ENCODE results near the gene MYO3B.

MYO3B gene

DNA sequence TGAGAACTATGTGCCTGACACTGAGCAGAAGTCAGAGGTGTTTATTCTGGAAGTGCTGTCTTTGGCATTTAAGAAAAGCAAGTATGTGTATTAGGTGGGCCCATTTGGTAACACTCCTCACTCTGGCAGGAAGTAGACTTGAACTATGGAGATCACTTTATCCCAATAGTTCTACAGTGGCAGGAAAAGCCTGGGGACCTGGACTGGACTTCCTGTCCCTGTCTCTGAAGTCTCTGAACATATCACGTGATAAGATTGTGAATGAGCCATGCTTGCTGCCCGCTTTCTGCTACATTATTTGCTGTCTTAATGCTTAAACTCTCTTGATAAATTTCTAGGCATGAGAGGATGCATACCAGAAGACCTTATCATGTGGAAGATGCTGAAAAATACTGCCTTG, 203.7 kb downstream of the MYO3B start:
- no peak overlapping the region for H3K4me3 ChIP-seq (replicated peaks; ENCODE audit: low read depth, low read length)
- no peak for DNase-seq (ENCODE audit: low read depth)
- TF ChIP-seq, protein P1, sequence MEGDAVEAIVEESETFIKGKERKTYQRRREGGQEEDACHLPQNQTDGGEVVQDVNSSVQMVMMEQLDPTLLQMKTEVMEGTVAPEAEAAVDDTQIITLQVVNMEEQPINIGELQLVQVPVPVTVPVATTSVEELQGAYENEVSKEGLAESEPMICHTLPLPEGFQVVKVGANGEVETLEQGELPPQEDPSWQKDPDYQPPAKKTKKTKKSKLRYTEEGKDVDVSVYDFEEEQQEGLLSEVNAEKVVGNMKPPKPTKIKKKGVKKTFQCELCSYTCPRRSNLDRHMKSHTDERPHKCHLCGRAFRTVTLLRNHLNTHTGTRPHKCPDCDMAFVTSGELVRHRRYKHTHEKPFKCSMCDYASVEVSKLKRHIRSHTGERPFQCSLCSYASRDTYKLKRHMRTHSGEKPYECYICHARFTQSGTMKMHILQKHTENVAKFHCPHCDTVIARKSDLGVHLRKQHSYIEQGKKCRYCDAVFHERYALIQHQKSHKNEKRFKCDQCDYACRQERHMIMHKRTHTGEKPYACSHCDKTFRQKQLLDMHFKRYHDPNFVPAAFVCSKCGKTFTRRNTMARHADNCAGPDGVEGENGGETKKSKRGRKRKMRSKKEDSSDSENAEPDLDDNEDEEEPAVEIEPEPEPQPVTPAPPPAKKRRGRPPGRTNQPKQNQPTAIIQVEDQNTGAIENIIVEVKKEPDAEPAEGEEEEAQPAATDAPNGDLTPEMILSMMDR (IDR thresholded peaks at IDR 0.05; ENCODE audit: low read length, missing control alignments) = no peak

DNA sequence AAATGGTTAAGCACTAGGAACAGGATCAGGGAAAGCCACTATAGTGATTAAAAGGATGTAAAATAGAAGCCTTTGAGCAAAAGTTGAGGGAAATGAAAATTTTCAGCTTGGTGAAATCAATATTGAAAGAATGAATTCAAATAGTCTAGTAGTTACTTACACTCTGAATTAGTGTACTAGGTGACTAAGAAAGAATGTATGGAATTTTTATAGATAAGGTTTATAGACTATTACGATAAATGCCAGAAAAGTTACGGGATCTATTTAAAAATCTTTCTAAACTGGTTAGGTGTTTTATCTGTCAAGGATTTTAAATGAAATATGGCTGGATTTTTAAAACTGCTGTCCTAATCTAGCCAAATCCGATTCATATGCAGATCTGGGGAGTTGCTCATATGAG, 208.6 kb downstream of the MYO3B start:
- H3K4me3 ChIP-seq (replicated peaks; ENCODE audit: low read depth, low read length) = no peak overlapping the region
- DNase-seq (ENCODE audit: low read depth) = no peak
- TF ChIP-seq, protein P1 (IDR thresholded peaks at IDR 0.05; ENCODE audit: low read length, missing control alignments) = no peak

- TF ChIP-seq, protein P1 (IDR thresholded peaks at IDR 0.05; ENCODE audit: low read length, missing control alignments) = no peak
- DNase-seq (ENCODE audit: low read depth) = no peak
- no peak overlapping the region for H3K4me3 ChIP-seq (replicated peaks; ENCODE audit: low read depth, low read length)
These were observed 213.1 kb downstream of the MYO3B start for GRCh38 chr2:170391018-170391417.

- DNase-seq (ENCODE audit: low read depth) = no peak
- TF ChIP-seq, protein P1 (IDR thresholded peaks at IDR 0.05; ENCODE audit: low read length, missing control alignments) = no peak
- H3K4me3 ChIP-seq (replicated peaks; ENCODE audit: low read depth, low read length) = no peak overlapping the region
These were observed 213.8 kb downstream of the MYO3B start for GRCh38 chr2:170391697-170392096.

DNA sequence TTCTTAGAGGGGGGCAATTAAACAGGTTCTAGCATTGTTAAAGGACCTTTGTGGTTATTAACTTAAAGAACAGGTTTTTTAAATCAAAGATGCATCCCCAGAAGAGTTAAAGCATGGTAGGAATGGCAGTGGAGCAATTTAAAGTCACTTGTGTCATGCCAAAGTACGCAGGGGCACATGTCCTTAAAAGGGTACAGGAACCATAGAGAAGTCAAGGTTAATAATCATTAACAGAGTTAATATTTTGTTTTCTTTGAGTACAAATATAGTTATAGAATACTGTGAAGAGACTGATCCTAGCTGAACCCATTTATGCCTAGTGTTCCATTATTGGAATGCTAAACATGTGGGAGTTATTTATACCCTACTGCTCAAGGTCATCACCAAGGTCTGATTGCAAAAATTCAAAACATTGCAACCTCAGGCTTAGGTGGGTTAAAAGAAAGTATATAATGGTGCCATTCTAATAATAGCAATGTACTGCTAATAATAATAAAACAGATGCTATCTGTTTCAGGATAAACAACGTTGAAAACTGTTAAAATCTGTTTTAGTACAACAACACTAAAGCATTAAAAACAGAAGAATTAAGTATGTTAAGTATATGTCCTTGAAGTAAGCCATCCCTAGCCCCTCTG, 216.0 kb downstream of the MYO3B start:
- no peak overlapping the region for H3K4me3 ChIP-seq (replicated peaks; ENCODE audit: low read depth, low read length)
- no peak for DNase-seq (ENCODE audit: low read depth)
- TF ChIP-seq, protein P1 (IDR thresholded peaks at IDR 0.05; ENCODE audit: low read length, missing control alignments) = no peak

DNA sequence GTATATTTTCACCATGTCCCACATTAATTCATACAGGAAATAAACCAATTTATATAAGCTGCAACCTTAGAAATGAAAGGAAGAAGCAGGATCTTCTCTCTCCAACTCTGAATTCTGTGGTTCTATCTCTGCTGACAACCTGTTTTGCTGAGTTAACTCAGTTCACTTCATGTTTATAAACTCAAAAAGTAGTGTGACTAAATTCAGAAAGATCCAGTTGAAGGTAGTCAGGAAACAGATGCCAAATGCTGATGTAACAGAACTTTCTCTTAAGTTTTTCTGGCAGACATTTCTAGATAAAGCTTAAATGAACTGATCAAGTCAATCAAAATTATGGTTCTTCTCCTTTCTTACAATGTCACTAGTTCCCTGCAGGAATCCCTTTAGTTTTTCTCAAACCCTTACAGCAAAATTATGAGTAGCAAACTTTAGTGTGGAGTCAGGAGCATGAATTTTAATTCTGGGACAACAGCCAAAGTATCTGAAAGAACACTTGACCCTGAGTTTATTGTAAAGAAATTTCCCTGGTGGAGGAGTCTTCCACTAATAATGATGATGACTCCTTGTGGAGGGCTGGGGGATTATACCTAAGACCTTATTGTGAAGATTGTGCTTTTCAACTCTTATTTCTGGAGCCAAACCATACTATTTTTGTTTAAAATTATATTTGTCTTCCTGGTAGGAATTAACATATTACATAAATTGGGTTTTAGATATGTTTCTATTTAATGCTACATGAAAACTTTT, 216.9 kb downstream of the MYO3B start:
- TF ChIP-seq, protein P1 (IDR thresholded peaks at IDR 0.05; ENCODE audit: low read length, missing control alignments) = no peak
- DNase-seq (ENCODE audit: low read depth) = no peak
- no peak overlapping the region for H3K4me3 ChIP-seq (replicated peaks; ENCODE audit: low read depth, low read length)
